T47D (cell line): ENCODE measurements around the gene TRIB2.

Experiments
- DNase-seq, 2 experiments: peaks; one replicate each; pipeline versions ENCODE4 v3.0.0 to v3.0.0-alpha.2; 2011 to 2012; ENCODE audit warnings: low read depth in 1 of 2, low spot score in 1 of 2
- JUND ChIP-seq: IDR thresholded peaks from 2 replicates; pipeline ENCODE4 v1.6.1; 2012; ENCODE audit warnings: low read depth
- in situ Hi-C: cut with HindIII; loops from 2 replicates; pipeline ENCODE4 v1.10.0; 2016; ENCODE audit warnings: low sequenced_read_pairs, low pct_unique_long_range_greater_than_20kb

TRIB2 gene

GRCh38 chr2:12718711-12719399 is 2.1 kb downstream of the TRIB2 start:
- TF ChIP-seq JUND, result no peak
- in situ Hi-C loops, result no loop called here

GRCh38 chr2:12719400-12720277 is 2.9 kb downstream of the TRIB2 start:
- no peak for TF ChIP-seq JUND
- no peak for DNase-seq
- in situ Hi-C loops, result no loop called here

More at GRCh38 chr2:12718711-12719399, 2.1 kb downstream of the TRIB2 start:
- no peak for DNase-seq

GRCh38 chr2:12720278-12720620 is 3.5 kb downstream of the TRIB2 start:
- no peak for DNase-seq
- TF ChIP-seq JUND, result no peak
- in situ Hi-C loops, result no loop called here

GRCh38 chr2:12720754-12721378 is 4.1 kb downstream of the TRIB2 start:
- TF ChIP-seq JUND, result no peak
- no peak for DNase-seq
- in situ Hi-C loops, result no loop called here

DNA sequence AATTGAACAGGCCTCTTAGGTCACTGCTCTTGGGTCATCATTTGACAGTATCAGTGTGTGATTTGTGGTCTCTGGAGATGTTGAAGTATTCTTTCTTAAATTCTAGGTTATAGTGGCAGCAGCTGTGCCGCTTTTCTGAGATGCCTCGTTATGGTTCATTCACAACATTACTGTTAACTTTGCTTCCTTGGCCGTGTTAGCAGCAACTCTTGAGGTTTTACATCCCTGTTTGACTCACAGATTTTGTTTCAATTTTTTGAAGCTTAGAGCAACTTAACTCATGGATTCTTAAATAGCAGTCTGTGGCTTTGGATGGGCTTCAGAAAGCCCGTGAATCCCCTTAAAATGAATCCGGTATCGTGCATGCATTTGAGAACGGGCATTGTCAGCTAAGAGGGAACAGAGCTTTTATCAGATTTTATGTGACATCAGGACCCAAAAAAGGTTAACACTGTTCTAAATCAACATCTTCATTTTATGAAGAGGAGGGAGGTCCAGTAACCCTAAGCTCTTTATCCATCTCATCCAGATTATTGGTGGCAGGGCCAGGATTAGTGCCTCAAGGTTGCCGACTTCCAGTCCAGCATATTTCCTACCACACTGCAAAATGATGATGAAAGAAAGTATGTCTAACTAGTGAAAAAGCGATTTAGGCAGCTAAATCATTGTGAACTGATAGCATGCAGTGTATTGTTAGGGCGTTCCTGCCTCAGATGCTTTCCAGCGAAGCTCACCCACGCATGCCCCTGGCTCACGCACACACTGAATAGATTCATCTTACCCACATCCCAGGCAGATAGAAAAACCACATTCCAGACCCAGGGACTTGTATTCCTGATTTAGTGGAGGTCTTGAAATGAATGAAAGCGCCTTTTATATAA is 5.1 kb downstream of the TRIB2 start:
- TF ChIP-seq JUND, result no peak
- no peak for DNase-seq
- in situ Hi-C loops, result no loop called here

DNA sequence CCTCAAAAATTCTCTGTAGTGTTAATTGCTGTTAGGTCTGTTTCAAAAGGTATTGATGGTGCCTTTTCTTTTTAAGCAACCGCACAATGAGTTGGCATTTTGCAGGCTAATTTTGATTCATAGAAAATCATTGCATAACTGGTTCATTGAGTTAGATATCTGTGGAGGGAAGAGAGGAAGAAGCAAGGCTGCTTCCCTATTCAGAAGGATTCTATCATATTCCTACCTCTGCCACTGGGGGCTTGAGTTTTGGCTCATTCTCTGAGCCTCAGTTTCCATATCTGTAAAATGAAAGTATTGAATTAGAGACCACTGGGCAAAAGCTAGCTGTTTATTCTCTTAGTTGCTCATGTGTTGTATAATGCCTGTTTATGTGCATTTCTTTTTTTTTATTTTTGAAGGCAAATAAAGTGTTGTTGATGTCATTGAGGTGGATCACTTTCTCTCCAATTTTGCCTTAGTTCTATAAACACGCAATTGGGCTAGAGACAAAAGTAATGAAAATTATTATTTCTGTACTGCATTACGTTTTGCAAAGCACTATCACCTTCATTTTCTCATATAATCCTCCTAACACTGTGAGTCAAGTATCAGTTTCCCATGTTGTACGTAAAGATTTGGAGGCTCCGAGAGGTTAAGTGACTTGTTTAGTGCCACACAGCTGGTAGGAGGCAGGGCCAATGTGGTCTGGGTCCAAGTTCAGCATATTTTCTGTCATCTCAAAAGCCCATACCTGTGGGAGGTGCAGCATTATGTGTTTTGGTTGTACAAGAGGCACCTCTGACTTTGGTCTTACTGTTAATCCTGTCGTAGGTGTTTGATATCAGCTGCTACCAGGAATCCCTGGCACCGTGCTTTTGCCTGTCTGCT is 5.9 kb downstream of the TRIB2 start:
- in situ Hi-C loops, result no loop called here
- no peak for DNase-seq
- TF ChIP-seq JUND, result no peak

GRCh38 chr2:12723736-12724463 is 7.2 kb downstream of the TRIB2 start:
- no peak for TF ChIP-seq JUND
- in situ Hi-C loops, result no loop called here
- DNase-seq, result no peak

- DNase-seq, result no peak
- TF ChIP-seq JUND, result no peak
- in situ Hi-C loops, result no loop called here
These were observed 8.8 kb downstream of the TRIB2 start for GRCh38 chr2:12725233-12726187.

DNA sequence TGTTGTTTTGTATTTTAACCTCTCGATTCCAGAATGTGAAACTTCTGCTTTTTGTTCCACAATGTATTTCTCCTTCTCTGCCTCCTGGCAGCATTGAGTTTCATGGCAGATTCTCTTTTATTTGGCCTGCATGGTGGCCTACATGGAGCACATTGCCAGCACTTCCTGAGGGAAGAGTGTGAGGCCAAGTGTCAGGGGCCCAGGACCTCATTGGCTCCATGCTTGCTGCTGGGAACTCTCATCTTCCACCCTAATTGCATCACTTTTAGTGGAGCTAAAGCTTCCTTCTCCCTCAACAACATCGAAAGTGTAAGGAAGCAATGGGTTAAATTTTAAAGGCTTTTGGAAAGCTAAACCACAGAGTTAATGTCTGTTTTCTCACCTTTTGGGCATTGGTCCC is 9.5 kb downstream of the TRIB2 start:
- TF ChIP-seq JUND, result no peak
- in situ Hi-C loops, result no loop called here
- DNase-seq, result no peak

GRCh38 chr2:12727065-12727464 is 10.3 kb downstream of the TRIB2 start:
- in situ Hi-C loops, result no loop called here
- no peak for DNase-seq
- no peak for TF ChIP-seq JUND
